SK-N-SH treated with all-trans-retinoic acid at 6 μM for 48 hours (cell line): ENCODE results near the gene BPIFB4.

Experiments used
- ATAC-seq: fragments of 200-7000 bp; cut with Tn5 transposase; 3 replicates; pipeline ENCODE4 v1.9.1; 2020; ENCODE audit warnings: mild to moderate bottlenecking, moderate library complexity
- ARNTL ChIP-seq: fragments of 450-650 bp; formaldehyde crosslinking; IDR thresholded peaks from 2 replicates; pipeline ENCODE4 v1.5.0; 2020; ENCODE audit warnings: low read depth, mild to moderate bottlenecking, moderate library complexity, borderline replicate concordance
- BACH2 ChIP-seq: fragments of 250-450 bp; sonication (Bioruptor Pico); IDR thresholded peaks from 2 replicates; pipeline ENCODE4 v1.9.0; 2021; ENCODE audit warnings: mild to moderate bottlenecking, borderline replicate concordance
- CSDC2 ChIP-seq: fragments of 250-450 bp; sonication (Bioruptor Pico); IDR thresholded peaks from 2 replicates; pipeline ENCODE4 v1.5.0; 2020; ENCODE audit warnings: mild to moderate bottlenecking, moderate library complexity
- ESRRG ChIP-seq: fragments of 250-450 bp; sonication (Bioruptor Pico); IDR thresholded peaks from 2 replicates; pipeline ENCODE4 v1.6.1; 2021; ENCODE audit warnings: mild to moderate bottlenecking
- GLIS3 ChIP-seq: fragments of 250-450 bp; sonication (Bioruptor Pico); IDR thresholded peaks from 2 replicates; pipeline ENCODE4 v1.5.0; 2020; ENCODE audit warnings: mild to moderate bottlenecking, moderate library complexity
- ISL1 ChIP-seq: fragments of 250-450 bp; sonication (Bioruptor Pico); IDR thresholded peaks from 2 replicates; pipeline ENCODE4 v2.1.2; 2022; ENCODE audit warnings: mild to moderate bottlenecking, moderate library complexity
- OSR1 ChIP-seq: fragments of 250-450 bp; sonication (Bioruptor Pico); IDR thresholded peaks from 2 replicates; pipeline ENCODE4 v1.8.0; 2022; ENCODE audit warnings: moderate library complexity, mild to moderate bottlenecking, inconsistent platforms
- PPARA ChIP-seq: fragments of 250-450 bp; sonication (Bioruptor Pico); IDR thresholded peaks from 2 replicates; pipeline ENCODE4 v1.5.0; 2020; ENCODE audit warnings: mild to moderate bottlenecking, borderline replicate concordance
- RARB ChIP-seq: fragments of 250-450 bp; sonication (Bioruptor Pico); IDR thresholded peaks from 2 replicates; pipeline ENCODE4 v1.8.0; 2021; ENCODE audit warnings: mild to moderate bottlenecking, moderate library complexity
- SNAI2 ChIP-seq: fragments of 250-450 bp; sonication (Bioruptor Pico); IDR thresholded peaks from 2 replicates; pipeline ENCODE4 v1.5.0; 2020; ENCODE audit warnings: mild to moderate bottlenecking, moderate library complexity
- TCF4 ChIP-seq: fragments of 250-450 bp; sonication (Bioruptor Pico); IDR thresholded peaks from 2 replicates; pipeline ENCODE4 v1.8.0; 2021; ENCODE audit warnings: mild to moderate bottlenecking, moderate library complexity, borderline replicate concordance
- TOX ChIP-seq: fragments of 250-450 bp; sonication (Bioruptor Pico); IDR thresholded peaks from 2 replicates; pipeline ENCODE4 v1.8.0; 2021; ENCODE audit warnings: mild to moderate bottlenecking, moderate library complexity, borderline replicate concordance
- ZC3H10 ChIP-seq: fragments of 250-450 bp; sonication (Bioruptor Pico); IDR thresholded peaks from 2 replicates; pipeline ENCODE4 v1.5.1; 2021; ENCODE audit warnings: mild to moderate bottlenecking, moderate library complexity
- ZFP3 ChIP-seq: fragments of 250-450 bp; sonication (Bioruptor Pico); IDR thresholded peaks from 2 replicates; pipeline ENCODE4 v1.5.0; 2020; ENCODE audit warnings: mild to moderate bottlenecking, moderate library complexity
- ZFP30 ChIP-seq: fragments of 450-650 bp; formaldehyde crosslinking; IDR thresholded peaks from 2 replicates; pipeline ENCODE4 v1.5.0; 2022; ENCODE audit warnings: mild to moderate bottlenecking, moderate library complexity
- ZNF565 ChIP-seq: fragments of 450-650 bp; formaldehyde crosslinking; conservative IDR thresholded peaks from 2 replicates; pipeline ENCODE4 v1.5.0; 2020; ENCODE audit warnings: low read depth, mild to moderate bottlenecking, moderate library complexity
- ZNF70 ChIP-seq: fragments of 450-650 bp; formaldehyde crosslinking; IDR thresholded peaks from 2 replicates; pipeline ENCODE4 v1.5.0; 2020; ENCODE audit warnings: mild to moderate bottlenecking, moderate library complexity
- ZNF8 ChIP-seq: fragments of 450-650 bp; formaldehyde crosslinking; IDR thresholded peaks from 2 replicates; pipeline ENCODE4 v1.5.0; 2020; ENCODE audit warnings: mild to moderate bottlenecking, moderate library complexity
- TF ChIP-seq, protein P1 (sequence below): fragments of 250-450 bp; sonication (Bioruptor Pico); IDR thresholded peaks from 2 replicates; pipeline ENCODE4 v1.8.0; 2020; ENCODE audit warnings: mild to moderate bottlenecking, moderate library complexity, borderline replicate concordance
- TF ChIP-seq, protein P2 (sequence below): fragments of 250-450 bp; sonication (Bioruptor Pico); IDR thresholded peaks from 2 replicates; pipeline ENCODE4 v1.5.0; 2020; ENCODE audit warnings: mild to moderate bottlenecking, moderate library complexity
- TF ChIP-seq, protein P3 (sequence below): fragments of 250-450 bp; sonication (Bioruptor Pico); IDR thresholded peaks from 2 replicates; pipeline ENCODE4 v1.5.1; 2020; ENCODE audit warnings: low read depth, mild to moderate bottlenecking, moderate library complexity
- TF ChIP-seq, protein P4 (sequence below): fragments of 250-450 bp; sonication (Bioruptor Pico); IDR thresholded peaks from 2 replicates; pipeline ENCODE4 v1.5.1; 2021; ENCODE audit warnings: mild to moderate bottlenecking, moderate library complexity

The BPIFB4 gene

DNA sequence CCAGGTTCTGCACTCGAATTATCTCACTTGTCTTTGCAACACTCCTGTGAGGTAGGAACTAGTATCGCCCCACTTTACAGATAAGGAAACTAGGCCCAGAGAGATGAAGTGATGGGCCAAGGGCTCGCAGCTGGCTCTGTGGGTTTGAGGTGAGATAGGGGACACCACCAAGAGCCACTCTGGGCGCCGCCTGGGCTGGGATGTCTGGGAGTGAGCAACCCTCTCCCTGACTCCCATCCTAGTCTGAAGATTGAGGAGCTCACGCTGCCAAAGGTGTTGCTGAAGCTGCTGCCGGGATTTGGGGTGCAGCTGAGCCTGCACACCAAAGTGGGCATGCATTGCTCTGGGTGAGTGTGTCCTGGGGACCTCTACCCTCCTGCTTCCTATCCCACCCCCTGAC, 20.3 kb upstream of the BPIFB4 start:
- ATAC-seq, result no peak
- TF ChIP-seq SNAI2 (CRISPR knock-in tag) (no peak), TOX (CRISPR knock-in tag) (no peak), ISL1 (no peak), ZNF8 (no peak), ZNF565 (no peak), ZC3H10 (CRISPR knock-in tag) (no peak), ESRRG (CRISPR knock-in tag) (no peak), ARNTL (CRISPR knock-in tag) (no peak), RARB (no peak), GLIS3 (CRISPR knock-in tag) (no peak), ZFP3 (CRISPR knock-in tag) (no peak), PPARA (CRISPR knock-in tag) (no peak), OSR1 (CRISPR knock-in tag) (no peak), CSDC2 (CRISPR knock-in tag) (no peak)
- TF ChIP-seq, protein P1, sequence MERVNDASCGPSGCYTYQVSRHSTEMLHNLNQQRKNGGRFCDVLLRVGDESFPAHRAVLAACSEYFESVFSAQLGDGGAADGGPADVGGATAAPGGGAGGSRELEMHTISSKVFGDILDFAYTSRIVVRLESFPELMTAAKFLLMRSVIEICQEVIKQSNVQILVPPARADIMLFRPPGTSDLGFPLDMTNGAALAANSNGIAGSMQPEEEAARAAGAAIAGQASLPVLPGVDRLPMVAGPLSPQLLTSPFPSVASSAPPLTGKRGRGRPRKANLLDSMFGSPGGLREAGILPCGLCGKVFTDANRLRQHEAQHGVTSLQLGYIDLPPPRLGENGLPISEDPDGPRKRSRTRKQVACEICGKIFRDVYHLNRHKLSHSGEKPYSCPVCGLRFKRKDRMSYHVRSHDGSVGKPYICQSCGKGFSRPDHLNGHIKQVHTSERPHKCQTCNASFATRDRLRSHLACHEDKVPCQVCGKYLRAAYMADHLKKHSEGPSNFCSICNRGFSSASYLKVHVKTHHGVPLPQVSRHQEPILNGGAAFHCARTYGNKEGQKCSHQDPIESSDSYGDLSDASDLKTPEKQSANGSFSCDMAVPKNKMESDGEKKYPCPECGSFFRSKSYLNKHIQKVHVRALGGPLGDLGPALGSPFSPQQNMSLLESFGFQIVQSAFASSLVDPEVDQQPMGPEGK (CRISPR knock-in tag), result no peak
- TF ChIP-seq, protein P2, sequence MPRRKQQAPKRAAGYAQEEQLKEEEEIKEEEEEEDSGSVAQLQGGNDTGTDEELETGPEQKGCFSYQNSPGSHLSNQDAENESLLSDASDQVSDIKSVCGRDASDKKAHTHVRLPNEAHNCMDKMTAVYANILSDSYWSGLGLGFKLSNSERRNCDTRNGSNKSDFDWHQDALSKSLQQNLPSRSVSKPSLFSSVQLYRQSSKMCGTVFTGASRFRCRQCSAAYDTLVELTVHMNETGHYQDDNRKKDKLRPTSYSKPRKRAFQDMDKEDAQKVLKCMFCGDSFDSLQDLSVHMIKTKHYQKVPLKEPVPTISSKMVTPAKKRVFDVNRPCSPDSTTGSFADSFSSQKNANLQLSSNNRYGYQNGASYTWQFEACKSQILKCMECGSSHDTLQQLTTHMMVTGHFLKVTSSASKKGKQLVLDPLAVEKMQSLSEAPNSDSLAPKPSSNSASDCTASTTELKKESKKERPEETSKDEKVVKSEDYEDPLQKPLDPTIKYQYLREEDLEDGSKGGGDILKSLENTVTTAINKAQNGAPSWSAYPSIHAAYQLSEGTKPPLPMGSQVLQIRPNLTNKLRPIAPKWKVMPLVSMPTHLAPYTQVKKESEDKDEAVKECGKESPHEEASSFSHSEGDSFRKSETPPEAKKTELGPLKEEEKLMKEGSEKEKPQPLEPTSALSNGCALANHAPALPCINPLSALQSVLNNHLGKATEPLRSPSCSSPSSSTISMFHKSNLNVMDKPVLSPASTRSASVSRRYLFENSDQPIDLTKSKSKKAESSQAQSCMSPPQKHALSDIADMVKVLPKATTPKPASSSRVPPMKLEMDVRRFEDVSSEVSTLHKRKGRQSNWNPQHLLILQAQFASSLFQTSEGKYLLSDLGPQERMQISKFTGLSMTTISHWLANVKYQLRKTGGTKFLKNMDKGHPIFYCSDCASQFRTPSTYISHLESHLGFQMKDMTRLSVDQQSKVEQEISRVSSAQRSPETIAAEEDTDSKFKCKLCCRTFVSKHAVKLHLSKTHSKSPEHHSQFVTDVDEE (CRISPR knock-in tag), result no peak

DNA sequence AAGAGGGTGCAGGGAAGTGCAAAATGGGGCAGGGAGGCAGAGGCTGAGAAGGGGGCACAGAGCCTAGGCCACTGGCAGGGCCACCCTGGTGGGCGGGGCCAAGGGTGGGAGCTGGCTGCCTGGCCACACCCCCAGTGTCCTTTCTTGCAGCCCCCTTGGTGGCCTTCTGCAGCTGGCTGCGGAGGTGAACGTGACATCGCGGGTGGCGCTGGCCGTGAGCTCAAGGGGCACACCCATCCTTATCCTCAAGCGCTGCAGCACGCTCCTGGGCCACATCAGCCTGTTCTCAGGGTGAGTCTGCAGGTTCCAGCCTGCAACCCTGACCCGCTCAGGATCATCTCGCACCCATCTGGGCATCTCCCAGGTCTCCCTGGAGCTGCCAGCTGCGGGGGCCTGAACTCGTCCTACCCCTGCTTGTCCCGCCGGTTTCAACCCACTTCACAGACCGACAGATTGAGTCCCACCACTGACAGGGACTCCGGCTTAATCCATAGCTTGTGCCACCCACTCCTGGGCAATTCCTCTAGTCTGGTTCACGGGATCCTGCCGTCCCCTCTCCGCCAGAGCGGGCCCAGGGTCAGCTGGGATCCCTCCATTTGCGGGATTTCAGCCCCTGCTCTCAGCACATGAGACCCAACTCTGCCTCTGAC, 19.6 kb upstream of the BPIFB4 start:
- no peak for TF ChIP-seq ZNF565
- no peak for TF ChIP-seq BACH2 (CRISPR knock-in tag)
- TF ChIP-seq ZFP3 (CRISPR knock-in tag), result no peak
- no peak for TF ChIP-seq ESRRG (CRISPR knock-in tag)
- no peak for TF ChIP-seq ZC3H10 (CRISPR knock-in tag)
- no peak for TF ChIP-seq SNAI2 (CRISPR knock-in tag)
- no peak for TF ChIP-seq ARNTL (CRISPR knock-in tag)
- TF ChIP-seq, protein P1 (CRISPR knock-in tag), result no peak
- TF ChIP-seq OSR1 (CRISPR knock-in tag), result no peak
- TF ChIP-seq, all 23 proteins: peak for 0
- no peak for ATAC-seq

DNA sequence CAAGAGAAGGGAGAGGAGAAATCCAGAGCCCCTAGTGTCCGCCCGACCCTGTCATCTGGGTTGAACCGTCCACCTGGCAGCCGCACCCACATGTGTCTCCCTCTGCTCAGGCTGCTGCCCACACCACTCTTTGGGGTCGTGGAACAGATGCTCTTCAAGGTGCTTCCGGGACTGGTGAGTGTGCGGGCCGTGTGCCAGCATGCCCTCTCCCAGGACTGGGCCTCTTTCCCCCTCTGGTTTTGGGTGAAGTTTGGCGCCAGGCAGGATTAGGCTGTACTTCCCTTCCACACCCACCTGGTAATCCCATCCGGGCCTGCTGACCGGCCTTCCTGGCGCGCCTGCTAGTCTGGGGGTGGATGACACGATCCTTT, 17.8 kb upstream of the BPIFB4 start:
- ATAC-seq, result no peak
- TF ChIP-seq GLIS3 (CRISPR knock-in tag) (no peak), TCF4 (CRISPR knock-in tag) (no peak), RARB (no peak), ZFP30 (no peak), CSDC2 (CRISPR knock-in tag) (no peak), ZNF565 (no peak), ARNTL (CRISPR knock-in tag) (no peak), ESRRG (CRISPR knock-in tag) (no peak), PPARA (CRISPR knock-in tag) (no peak), ZC3H10 (CRISPR knock-in tag) (no peak), SNAI2 (CRISPR knock-in tag) (no peak), OSR1 (CRISPR knock-in tag) (no peak), TOX (CRISPR knock-in tag) (no peak), ZNF70 (CRISPR knock-in tag) (no peak), BACH2 (CRISPR knock-in tag) (no peak)
- TF ChIP-seq, protein P1 (CRISPR knock-in tag), result no peak
- TF ChIP-seq, protein P3, sequence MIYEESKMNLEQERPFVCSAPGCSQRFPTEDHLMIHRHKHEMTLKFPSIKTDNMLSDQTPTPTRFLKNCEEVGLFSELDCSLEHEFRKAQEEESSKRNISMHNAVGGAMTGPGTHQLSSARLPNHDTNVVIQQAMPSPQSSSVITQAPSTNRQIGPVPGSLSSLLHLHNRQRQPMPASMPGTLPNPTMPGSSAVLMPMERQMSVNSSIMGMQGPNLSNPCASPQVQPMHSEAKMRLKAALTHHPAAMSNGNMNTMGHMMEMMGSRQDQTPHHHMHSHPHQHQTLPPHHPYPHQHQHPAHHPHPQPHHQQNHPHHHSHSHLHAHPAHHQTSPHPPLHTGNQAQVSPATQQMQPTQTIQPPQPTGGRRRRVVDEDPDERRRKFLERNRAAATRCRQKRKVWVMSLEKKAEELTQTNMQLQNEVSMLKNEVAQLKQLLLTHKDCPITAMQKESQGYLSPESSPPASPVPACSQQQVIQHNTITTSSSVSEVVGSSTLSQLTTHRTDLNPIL (CRISPR knock-in tag), result no peak
- TF ChIP-seq, protein P4, sequence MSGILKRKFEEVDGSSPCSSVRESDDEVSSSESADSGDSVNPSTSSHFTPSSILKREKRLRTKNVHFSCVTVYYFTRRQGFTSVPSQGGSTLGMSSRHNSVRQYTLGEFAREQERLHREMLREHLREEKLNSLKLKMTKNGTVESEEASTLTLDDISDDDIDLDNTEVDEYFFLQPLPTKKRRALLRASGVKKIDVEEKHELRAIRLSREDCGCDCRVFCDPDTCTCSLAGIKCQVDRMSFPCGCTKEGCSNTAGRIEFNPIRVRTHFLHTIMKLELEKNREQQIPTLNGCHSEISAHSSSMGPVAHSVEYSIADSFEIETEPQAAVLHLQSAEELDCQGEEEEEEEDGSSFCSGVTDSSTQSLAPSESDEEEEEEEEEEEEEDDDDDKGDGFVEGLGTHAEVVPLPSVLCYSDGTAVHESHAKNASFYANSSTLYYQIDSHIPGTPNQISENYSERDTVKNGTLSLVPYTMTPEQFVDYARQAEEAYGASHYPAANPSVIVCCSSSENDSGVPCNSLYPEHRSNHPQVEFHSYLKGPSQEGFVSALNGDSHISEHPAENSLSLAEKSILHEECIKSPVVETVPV (CRISPR knock-in tag), result no peak
